Pancreas (tissue), 10 donors: Measurements from ENCODE around the gene PNPT1. TPM values are rescaled to one million over a fixed set of nuclear protein-coding genes. Genes with fewer than 3 reads are reported as not detected.

Experiments used
- ATAC-seq, 4 donors: fragments of 200-7000 bp; cut with Tn5 transposase; one replicate each; pipeline versions ENCODE4 v1.8.0 to v1.9.1; 2020; ENCODE audit warnings: mild to moderate bottlenecking in 4 of 4, moderate library complexity in 4 of 4
- DNase-seq, 6 donors: peaks; one replicate each; pipeline ENCODE4 v3.0.0-alpha.2; 2020
- FAIRE-seq: peaks from 2 replicates; lab custom pipeline; 2012; peaks lifted over from hg19 to GRCh38; lab: Jason Lieb, UNC
- H3K27ac ChIP-seq, 4 donors: fragments of 200-600 bp; sonication (generic); 1 replicate in 3 of 4; 2 replicates in 1 of 4; pipeline versions ENCODE4 v1.5.0 to v1.8.0; 2020
- H3K27me3 ChIP-seq, 4 donors: fragments of 200-600 bp; one replicate each; pipeline ENCODE4 v1.8.0; 2021
- H3K36me3 ChIP-seq, 3 donors: fragments of 200-600 bp; sonication (generic) in 1 of 3; one replicate each; pipeline versions ENCODE4 v1.5.0 to v1.8.0; 2020 to 2021
- H3K4me1 ChIP-seq, 3 donors: fragments of 200-600 bp; one replicate each; pipeline ENCODE4 v1.8.0; 2021
- H3K4me3 ChIP-seq, 4 donors: fragments of 200-600 bp; sonication (generic) in 2 of 4; one replicate each; pipeline versions ENCODE4 v1.5.0 to v1.8.0; 2020 to 2021
- H3K9me3 ChIP-seq, 4 donors: fragments of 200-600 bp; one replicate each; pipeline ENCODE4 v1.8.0; 2021
- CTCF ChIP-seq, 4 donors: fragments of 200-600 bp; sonication (generic) in 3 of 4; IDR thresholded peaks; one replicate each; pipeline versions ENCODE4 v1.5.0 to v1.8.0; 2021; ENCODE audit warnings: antibody characterized with exemption in 4 of 4
- WGBS, 2 donors: extraction: QIAGEN DNeasy Blood & Tissue Kit; methylation state at CpG; one replicate each; pipeline ENCODE4 v1.1.7; 2013; 5-methylcytosine and 5-hydroxymethylcytosine counted together
- intact Hi-C, 3 donors: fragments of 100-400 bp; cut with DNase I; formaldehyde crosslinking; loops; one replicate each; pipeline versions ENCODE4 v1.11.1 to v1.14.2; 2022
- polyA plus RNA-seq, 2 donors: library from polyadenylated mRNA; stranded (reverse); fragments of 200-250 nt; gene quantifications; one replicate each; pipeline ENCODE4 v1.2.3, GENCODE V29; 2013
- total RNA-seq, 6 donors: library from RNA; stranded (reverse); fragmentation: NEBNext Ultra II Directional in 4 of 6; extraction: Animal tissue kit (Norgen Biotek cat#: 25700) in 4 of 6; gene quantifications; one replicate each; pipeline versions ENCODE4 v1.2.1 to v1.2.4, GENCODE V29; 2021 to 2023
- donor health status: healthy with polysubstance abuse.
- donor health status: DM: no; HTN: no; CAD: no; lungs with moderate emphysema.
- donor health status: DM: no; HTN: no; CAD: no.
- donor health status: control.
- donor health status: control.
- donor health status: Bipolar disorder and iron deficiency.
- donor health status: DM: yes; HTN: yes; CAD: no.
- donor health status: DM: no; HTN: no; CAD: no.
- donor health status: DM: no; HTN: no; CAD: no.
- donor health status: DM: yes; HTN: yes; CAD: no.

PNPT1 gene
- total and polyA plus RNA-seq, 8 donors, result 5.5 to 17.6 (median 12.2) TPM

GRCh38 chr2:55618025-55618274 is 75.7 kb downstream of the PNPT1 start:
- no peak for ATAC-seq
- Histone ChIP-seq H3K27me3 (no peaks in the 10 kb centered on the region), H3K4me1 (peaks cover 16 to 36% (median 28%) of the 10 kb centered on the region in 3 donors), H3K4me3 (peak overlapping the region; percentile 53 to 94 (median 86)), H3K36me3 (peaks cover 0 to 17% (median 0%) of the 10 kb centered on the region in 3 donors), H3K9me3 (no peaks in the 10 kb centered on the region), H3K27ac (peak overlapping the region; percentile 95 to 100 (median 99))
- no peak for TF ChIP-seq CTCF (IDR thresholded peaks at IDR 0.05)
- 0% methylated on average over 10 of the region's 10 CpGs for WGBS, 2 donors
- intact Hi-C loops, result no loop called here
- no peak for DNase-seq
- FAIRE-seq, result no peak

- H3K36me3 ChIP-seq, result peaks cover 0 to 23% (median 0%) of the 10 kb centered on the region in 3 donors
- 0% methylated on average over 82 of the region's 82 CpGs for WGBS, 2 donors
- H3K27me3 ChIP-seq, result no peaks in the 10 kb centered on the region
- peak within 1 kb of the TSS; percentile 95 to 100 (median 99) for H3K27ac ChIP-seq
- FAIRE-seq, result peak; percentile 78
- intact Hi-C loops, result no loop called here
- H3K4me3 ChIP-seq, result peak within 1 kb of the TSS; percentile 66 to 95 (median 94)
- DNase-seq, result peak; percentile 97 to 100 (median 100)
- peak; percentile 89 to 95 (median 92) for ATAC-seq
- H3K4me1 ChIP-seq, result peaks cover 16 to 36% (median 28%) of the 10 kb centered on the region in 3 donors
- H3K9me3 ChIP-seq, result no peaks in the 10 kb centered on the region
- peak; percentile 40 to 59 (median 52) for TF ChIP-seq CTCF (IDR thresholded peaks at IDR 0.05)
Measured at GRCh38 chr2:55617175-55618024, 76.2 kb downstream of the PNPT1 start, which contains the start of gene PPP4R3B. Gene PPP4R3B (minus strand): TSS chr2:55617622. CDS start chr2:55617285, 337 bp downstream.

- Histone ChIP-seq H3K4me1 (peaks cover 16 to 31% (median 28%) of the 10 kb centered on the region in 3 donors), H3K27me3 (no peaks in the 10 kb centered on the region), H3K4me3 (peak overlapping the region; percentile 66 to 95 (median 94)), H3K36me3 (peaks cover 0 to 26% (median 1%) of the 10 kb centered on the region in 3 donors), H3K27ac (peak overlapping the region; percentile 95 to 100 (median 99)), H3K9me3 (no peaks in the 10 kb centered on the region)
- ATAC-seq (peak; percentile 25 to 50 (median 30)), DNase-seq (peak in 4 of 6 donors; percentile 38 to 53 (median 48)), FAIRE-seq (no peak)
- intact Hi-C loops, result no loop called here
- TF ChIP-seq CTCF (IDR thresholded peaks at IDR 0.05), result no peak
- 0% methylated on average over 24 of the region's 24 CpGs for WGBS, 2 donors
Measured at GRCh38 chr2:55616551-55617174, 77.0 kb downstream of the PNPT1 start.

GRCh38 chr2:55611997-55612396 is 81.6 kb downstream of the PNPT1 start:
- ATAC-seq, result no peak
- peaks cover 44% of the 10 kb centered on the region in 3 donors for H3K4me1 ChIP-seq
- no peaks in the 10 kb centered on the region for H3K27me3 ChIP-seq
- FAIRE-seq, result no peak
- H3K4me3 ChIP-seq, result no peak overlapping the region
- DNase-seq, result no peak
- 74 to 77% methylated on average over 1 of the region's 1 CpG for whole genome bisulfite sequencing, 2 donors
- peaks cover 0 to 26% (median 3%) of the 10 kb centered on the region in 3 donors for H3K36me3 ChIP-seq
- no peak overlapping the region for H3K27ac ChIP-seq
- no peak for TF ChIP-seq CTCF (IDR thresholded peaks at IDR 0.05)
- intact Hi-C loops, result no loop called here
- no peaks in the 10 kb centered on the region for H3K9me3 ChIP-seq
